Stomach smooth muscle (tissue), 2 donors: Measurements from ENCODE around the gene JAZF1.

Source experiments
- H3K27ac ChIP-seq: one replicate; pipeline ENCODE4 v1.7.0; 2013; ENCODE audit warnings: mild to moderate bottlenecking, low read length, inconsistent platforms
- H3K27me3 ChIP-seq, 2 donors: one replicate each; pipeline ENCODE4 v1.7.0; 2013; ENCODE audit warnings: low read length in 2 of 2; ENCODE audit not compliant: insufficient read depth in 2 of 2, control insufficient read depth in 1 of 2
- H3K36me3 ChIP-seq, 2 donors: one replicate each; pipeline ENCODE4 v1.7.0; 2013; ENCODE audit warnings: low read length in 2 of 2; ENCODE audit not compliant: control insufficient read depth in 2 of 2, insufficient read depth in 2 of 2
- H3K4me1 ChIP-seq: one replicate; pipeline ENCODE4 v1.7.0; 2013; ENCODE audit warnings: low read length; ENCODE audit not compliant: control insufficient read depth, insufficient read depth
- H3K4me3 ChIP-seq, 2 donors: one replicate each; pipeline ENCODE4 v1.7.0; 2013; ENCODE audit warnings: low read length in 2 of 2
- H3K9ac ChIP-seq, 2 donors: one replicate each; pipeline ENCODE4 v1.7.0; 2013; ENCODE audit warnings: low read length in 2 of 2, mild to moderate bottlenecking in 1 of 2
- H3K9me3 ChIP-seq, 2 donors: one replicate each; pipeline ENCODE4 v1.7.0; 2013; ENCODE audit warnings: low read length in 2 of 2; ENCODE audit not compliant: control insufficient read depth in 2 of 2
- donor health status: healthy.
- donor health status: Pancreatic carcinoma.

Gene JAZF1

DNA sequence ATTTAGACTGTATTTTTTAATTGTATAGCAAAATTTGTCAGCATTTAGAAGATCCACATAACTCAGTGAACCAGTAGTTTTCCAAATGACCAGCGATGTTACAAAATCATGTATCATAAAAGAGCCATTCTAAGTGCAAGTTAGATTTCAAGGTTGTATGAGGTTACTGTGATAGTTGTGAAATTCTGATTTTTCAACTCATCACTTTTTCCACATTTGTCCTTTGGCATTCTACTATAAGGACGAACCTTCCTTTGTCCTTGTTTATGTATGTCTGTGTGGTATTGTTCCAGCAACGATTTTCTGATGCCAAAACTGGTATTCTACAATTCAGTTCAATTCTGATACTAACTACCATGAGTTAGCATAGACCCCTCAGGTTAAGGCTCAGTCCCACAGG lies 376.5 kb downstream of the JAZF1 start:
- no peak overlapping the region for H3K9ac ChIP-seq
- H3K4me1 ChIP-seq: no peaks in the 10 kb centered on the region
- no peak overlapping the region for H3K27ac ChIP-seq
- no peaks in the 10 kb centered on the region for H3K27me3 ChIP-seq
- H3K36me3 ChIP-seq: peaks cover 0 to 2% of the 10 kb centered on the region in 2 donors
- H3K4me3 ChIP-seq: no peak overlapping the region
- no peaks in the 10 kb centered on the region for H3K9me3 ChIP-seq

DNA sequence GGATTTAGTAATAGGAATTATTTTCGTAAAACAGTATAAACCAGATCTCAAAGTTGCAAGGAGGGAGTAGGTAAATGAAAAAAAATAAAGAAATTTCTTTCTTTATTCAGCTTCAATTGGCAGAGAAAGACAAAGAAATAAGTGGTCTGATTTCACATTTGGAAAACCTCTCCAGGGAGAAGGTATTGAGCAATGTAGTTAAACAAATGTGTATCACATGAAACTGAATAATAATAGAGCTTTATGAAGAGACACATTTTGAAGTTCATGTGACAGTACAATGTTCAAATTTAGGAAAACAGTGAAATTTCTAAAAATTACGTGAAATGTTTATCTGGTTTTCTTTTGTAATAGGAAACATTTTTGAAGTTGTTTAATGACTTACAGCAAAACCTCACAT lies 377.6 kb downstream of the JAZF1 start:
- no peak overlapping the region for H3K9ac ChIP-seq
- no peaks in the 10 kb centered on the region for H3K27me3 ChIP-seq
- H3K4me3 ChIP-seq: no peak overlapping the region
- no peak overlapping the region for H3K27ac ChIP-seq
- H3K9me3 ChIP-seq: no peaks in the 10 kb centered on the region
- peaks cover 0 to 2% of the 10 kb centered on the region in 2 donors for H3K36me3 ChIP-seq
- H3K4me1 ChIP-seq: no peaks in the 10 kb centered on the region

DNA sequence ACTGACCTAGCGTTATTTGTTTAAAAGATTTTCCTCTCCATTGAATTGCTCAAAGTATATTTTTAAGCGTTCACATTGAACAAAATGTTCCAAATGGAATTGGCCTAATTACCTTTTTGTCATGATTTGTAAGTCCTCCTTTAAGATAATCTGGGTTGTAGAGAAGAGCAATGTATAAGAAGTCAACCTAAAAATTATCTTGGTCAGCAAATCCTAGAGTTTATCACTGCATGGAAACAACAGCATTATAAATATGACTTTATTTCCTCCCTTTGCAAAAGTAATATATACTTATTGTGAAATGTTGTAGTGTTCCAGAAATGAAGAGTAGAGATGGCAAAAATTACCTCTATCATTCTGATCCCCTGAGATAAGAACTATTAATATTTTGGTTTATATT lies 381.4 kb downstream of the JAZF1 start:
- H3K27ac ChIP-seq: no peak overlapping the region
- no peaks in the 10 kb centered on the region for H3K27me3 ChIP-seq
- H3K9ac ChIP-seq: no peak overlapping the region
- H3K9me3 ChIP-seq: no peaks in the 10 kb centered on the region
- peaks cover 2 to 12% of the 10 kb centered on the region in 2 donors for H3K36me3 ChIP-seq
- H3K4me3 ChIP-seq: no peak overlapping the region
- no peaks in the 10 kb centered on the region for H3K4me1 ChIP-seq

DNA sequence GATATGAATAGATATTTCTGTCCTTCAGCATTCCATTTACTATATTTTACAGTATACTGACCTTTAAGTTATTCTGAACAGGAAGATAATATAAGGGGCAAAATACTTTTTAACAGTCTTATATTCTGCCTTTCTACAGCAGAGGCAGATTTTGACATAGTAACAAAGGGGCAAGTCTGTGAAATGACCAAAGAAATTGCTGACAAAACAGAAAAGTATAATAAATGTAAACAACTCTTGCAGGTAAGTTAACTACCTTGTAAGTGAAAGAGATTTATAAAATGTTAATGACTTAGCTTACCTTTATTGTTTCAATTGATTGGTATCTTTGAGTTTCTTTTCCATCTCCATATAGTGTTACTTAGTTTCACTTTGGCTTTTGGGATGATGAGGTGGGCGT lies 384.6 kb downstream of the JAZF1 start:
- H3K27me3 ChIP-seq: no peaks in the 10 kb centered on the region
- H3K9ac ChIP-seq: no peak overlapping the region
- H3K36me3 ChIP-seq: peaks cover 10 to 21% of the 10 kb centered on the region in 2 donors
- no peaks in the 10 kb centered on the region for H3K4me1 ChIP-seq
- H3K4me3 ChIP-seq: no peak overlapping the region
- H3K27ac ChIP-seq: no peak overlapping the region
- H3K9me3 ChIP-seq: no peaks in the 10 kb centered on the region

DNA sequence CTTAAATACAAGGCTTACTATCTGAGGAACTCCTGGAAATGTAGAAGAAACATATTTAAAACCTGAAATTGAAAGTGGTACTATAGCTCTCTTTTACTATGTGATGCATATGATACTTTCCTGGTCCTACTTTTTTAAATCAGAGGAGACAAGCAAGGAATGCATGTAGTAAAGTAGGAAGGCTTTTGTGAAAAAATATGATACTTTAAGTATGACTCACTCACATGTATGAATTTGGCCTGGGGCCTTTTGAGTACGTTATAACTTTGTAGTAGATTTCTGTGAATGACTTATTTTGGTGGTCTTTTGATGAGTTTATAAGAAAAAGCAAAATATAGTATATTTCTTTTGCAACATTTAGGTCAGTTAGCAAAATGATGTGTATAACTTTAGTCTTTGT lies 386.8 kb downstream of the JAZF1 start:
- no peaks in the 10 kb centered on the region for H3K9me3 ChIP-seq
- no peak overlapping the region for H3K9ac ChIP-seq
- no peak overlapping the region for H3K27ac ChIP-seq
- peaks cover 10 to 21% of the 10 kb centered on the region in 2 donors for H3K36me3 ChIP-seq
- H3K4me1 ChIP-seq: no peaks in the 10 kb centered on the region
- no peaks in the 10 kb centered on the region for H3K27me3 ChIP-seq
- H3K4me3 ChIP-seq: no peak overlapping the region

DNA sequence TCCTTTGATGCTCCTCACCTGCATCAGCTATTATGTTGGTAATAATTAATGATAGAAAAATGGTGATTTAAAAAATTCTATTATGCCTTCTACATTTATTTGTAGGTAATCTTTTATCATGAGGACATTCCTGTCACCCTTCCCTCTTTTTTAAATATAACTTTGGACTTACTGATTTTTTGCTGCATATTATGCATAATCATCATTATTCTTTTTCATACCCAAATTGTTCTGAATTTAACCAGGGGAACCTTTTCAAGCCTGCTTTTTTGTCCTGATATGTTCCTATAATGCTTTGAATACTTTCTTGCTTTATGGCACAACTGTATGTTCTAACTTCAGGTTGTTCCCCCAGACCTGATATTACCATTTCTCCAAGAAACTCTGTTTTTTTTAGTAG lies 392.2 kb downstream of the JAZF1 start:
- H3K4me1 ChIP-seq: no peaks in the 10 kb centered on the region
- no peak overlapping the region for H3K27ac ChIP-seq
- no peaks in the 10 kb centered on the region for H3K9me3 ChIP-seq
- H3K9ac ChIP-seq: no peak overlapping the region
- no peak overlapping the region for H3K4me3 ChIP-seq
- no peaks in the 10 kb centered on the region for H3K27me3 ChIP-seq
- peaks cover 9 to 30% of the 10 kb centered on the region in 2 donors for H3K36me3 ChIP-seq

DNA sequence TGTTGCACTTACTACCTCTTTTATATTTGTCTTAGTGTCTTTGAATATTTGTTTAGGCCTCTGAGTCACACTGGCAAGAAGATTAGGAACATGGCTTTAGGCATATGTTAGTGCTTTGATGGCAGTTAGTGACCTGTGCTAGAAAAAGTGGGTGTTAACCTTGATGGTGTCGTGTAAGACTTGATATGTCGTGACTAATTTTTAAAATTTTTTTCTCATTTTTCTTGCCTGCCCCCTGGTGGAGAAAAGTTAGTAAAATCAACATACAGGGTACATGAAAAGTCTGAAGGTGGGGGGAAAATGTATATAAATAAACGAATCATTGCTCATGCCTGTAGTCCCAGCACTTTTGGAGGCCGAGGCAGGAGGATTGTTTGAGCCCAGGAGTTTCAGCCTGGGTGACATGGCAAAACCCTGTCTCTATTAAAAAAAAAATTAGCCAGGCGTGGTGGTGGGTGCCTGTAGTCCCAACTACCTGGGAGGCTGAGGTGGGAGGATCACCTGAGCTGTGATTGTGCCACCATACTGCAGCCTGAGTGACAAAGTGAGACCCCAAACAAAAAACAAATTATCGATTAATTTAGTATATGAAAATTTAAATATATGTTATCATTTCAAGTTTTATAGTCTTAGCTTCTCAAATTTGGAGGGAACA lies 396.1 kb downstream of the JAZF1 start:
- Histone ChIP-seq H3K27me3 (no peaks in the 10 kb centered on the region), H3K9me3 (no peaks in the 10 kb centered on the region), H3K27ac (no peak overlapping the region), H3K9ac (no peak overlapping the region), H3K4me1 (no peaks in the 10 kb centered on the region), H3K36me3 (peaks cover 2 to 22% of the 10 kb centered on the region in 2 donors), H3K4me3 (no peak overlapping the region)

DNA sequence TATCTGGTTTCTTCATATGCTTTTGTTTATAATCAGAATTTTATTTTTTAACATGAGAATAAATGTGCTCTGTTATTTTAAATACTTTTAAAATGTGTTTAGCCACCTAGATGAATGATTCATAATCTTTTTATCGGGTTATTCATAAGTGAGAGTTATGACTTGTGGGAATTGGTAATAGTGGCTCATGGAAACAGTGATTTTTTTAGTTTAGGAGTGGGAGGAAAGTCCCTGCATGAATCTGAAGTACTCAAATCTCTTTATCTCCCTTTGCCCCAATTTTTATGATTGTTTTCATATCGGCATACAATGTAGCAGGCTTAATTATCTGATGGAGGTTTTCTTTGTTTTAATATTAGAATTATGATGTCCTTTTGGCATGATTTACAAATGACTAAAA lies 397.7 kb downstream of the JAZF1 start:
- no peak overlapping the region for H3K9ac ChIP-seq

DNA sequence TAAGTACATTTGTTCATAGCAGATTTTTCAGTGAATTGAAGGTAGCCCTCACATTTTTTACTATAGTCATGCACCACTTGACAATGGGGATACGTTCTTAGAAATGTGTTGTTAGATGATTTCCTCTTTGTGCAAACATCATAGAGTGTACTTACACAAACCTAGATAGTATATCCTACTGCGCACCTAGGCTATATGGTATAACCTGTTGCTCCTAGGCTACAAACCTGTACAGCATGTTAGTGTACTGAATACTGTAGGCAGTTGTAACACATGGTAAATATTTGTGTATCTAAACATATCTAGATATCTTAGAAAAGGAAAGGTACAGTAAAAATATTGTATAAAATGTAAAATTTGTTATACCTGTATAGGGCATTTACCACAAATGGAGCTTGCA lies 399.4 kb downstream of the JAZF1 start:
- no peak overlapping the region for H3K27ac ChIP-seq
- H3K36me3 ChIP-seq: peaks cover 0 to 4% of the 10 kb centered on the region in 2 donors
- H3K27me3 ChIP-seq: no peaks in the 10 kb centered on the region
- H3K9ac ChIP-seq: no peak overlapping the region
- H3K4me3 ChIP-seq: no peak overlapping the region
- no peaks in the 10 kb centered on the region for H3K4me1 ChIP-seq
- H3K9me3 ChIP-seq: no peaks in the 10 kb centered on the region

More for the DNA sequence above, 397.7 kb downstream of the JAZF1 start:
- Histone ChIP-seq H3K27me3 (no peaks in the 10 kb centered on the region), H3K36me3 (peaks cover 2 to 19% of the 10 kb centered on the region in 2 donors), H3K4me1 (no peaks in the 10 kb centered on the region), H3K4me3 (no peak overlapping the region), H3K27ac (no peak overlapping the region), H3K9me3 (no peaks in the 10 kb centered on the region)
